Activated naive CD4-positive, alpha-beta T cell treated with anti-CD3 and anti-CD28 coated beads, Interleukin-2, amount 50 U/mL, for 24 hours (primary cell): Measurements from ENCODE around the gene NR2C2AP.
"Not testable (repeated sequence)": the region's sequence is repeated elsewhere in the genome, so short reads cannot be mapped to it uniquely, and the experiment has no call there.

Experiments
- H3K27ac Mint-ChIP-seq: one replicate; pipeline ENCODE4 v1.8.0; 2021; ENCODE audit warnings: mild to moderate bottlenecking, mixed read lengths
- H3K27me3 Mint-ChIP-seq: one replicate; pipeline ENCODE4 v1.8.0; 2021; ENCODE audit warnings: mixed read lengths
- H3K36me3 Mint-ChIP-seq: one replicate; pipeline ENCODE4 v1.8.0; 2021; ENCODE audit warnings: mixed read lengths
- H3K4me1 Mint-ChIP-seq: one replicate; pipeline ENCODE4 v1.8.0; 2021; ENCODE audit warnings: mixed read lengths
- H3K4me3 Mint-ChIP-seq: one replicate; pipeline ENCODE4 v1.8.0; 2021; ENCODE audit warnings: mild to moderate bottlenecking, mixed read lengths
- H3K9me3 Mint-ChIP-seq: one replicate; pipeline ENCODE4 v1.8.0; 2021; ENCODE audit warnings: mixed read lengths

Gene NR2C2AP

GRCh38 chr19:19224150-19224851 lies 21.1 kb upstream of the NR2C2AP start:
- no peaks in the 10 kb centered on the region for H3K9me3 Mint-ChIP-seq
- H3K4me1 Mint-ChIP-seq, result peaks cover 4% of the 10 kb centered on the region
- H3K4me3 Mint-ChIP-seq, result peak overlapping the region; percentile 42
- no peak overlapping the region for H3K27ac Mint-ChIP-seq
- H3K27me3 Mint-ChIP-seq, result peaks cover 5% of the 10 kb centered on the region
- no peaks in the 10 kb centered on the region for H3K36me3 Mint-ChIP-seq

- Mint-ChIP-seq H3K4me3 (no peak overlapping the region), H3K9me3 (no peaks in the 10 kb centered on the region), H3K36me3 (no peaks in the 10 kb centered on the region), H3K27me3 (peaks cover 4% of the 10 kb centered on the region), H3K4me1 (peaks cover 4% of the 10 kb centered on the region), H3K27ac (no peak overlapping the region)
These were observed 20.4 kb upstream of the NR2C2AP start for GRCh38 chr19:19223636-19224035.

GRCh38 chr19:19223060-19223459 lies 19.8 kb upstream of the NR2C2AP start:
- Mint-ChIP-seq H3K27me3 (peaks cover 3% of the 10 kb centered on the region), H3K36me3 (no peaks in the 10 kb centered on the region), H3K4me3 (no peak overlapping the region), H3K4me1 (peaks cover 4% of the 10 kb centered on the region), H3K27ac (no peak overlapping the region), H3K9me3 (no peaks in the 10 kb centered on the region)

- not testable (repeated sequence) for H3K27ac Mint-ChIP-seq, H3K4me1 Mint-ChIP-seq, H3K36me3 Mint-ChIP-seq, H3K27me3 Mint-ChIP-seq, H3K9me3 Mint-ChIP-seq, H3K4me3 Mint-ChIP-seq
These were observed 17.8 kb upstream of the NR2C2AP start for GRCh38 chr19:19221000-19221399.

GRCh38 chr19:19218911-19219310 lies 15.7 kb upstream of the NR2C2AP start:
- Mint-ChIP-seq H3K4me1 (peaks cover 4% of the 10 kb centered on the region), H3K36me3 (no peaks in the 10 kb centered on the region), H3K27me3 (peaks cover 17% of the 10 kb centered on the region), H3K27ac (no peak overlapping the region), H3K9me3 (no peaks in the 10 kb centered on the region), H3K4me3 (no peak overlapping the region)

- no peaks in the 10 kb centered on the region for H3K9me3 Mint-ChIP-seq
These were observed 13.9 kb upstream of the NR2C2AP start for GRCh38 chr19:19217099-19217498.

GRCh38 chr19:19215792-19216191 lies 12.6 kb upstream of the NR2C2AP start:
- Mint-ChIP-seq H3K9me3 (no peaks in the 10 kb centered on the region), H3K4me3 (no peak overlapping the region), H3K27ac (no peak overlapping the region), H3K4me1 (peaks cover 7% of the 10 kb centered on the region), H3K36me3 (no peaks in the 10 kb centered on the region), H3K27me3 (peaks cover 33% of the 10 kb centered on the region)

More at GRCh38 chr19:19217099-19217498, 13.9 kb upstream of the NR2C2AP start:
- peaks cover 27% of the 10 kb centered on the region for H3K27me3 Mint-ChIP-seq
- no peak overlapping the region for H3K4me3 Mint-ChIP-seq
- H3K27ac Mint-ChIP-seq, result no peak overlapping the region
- H3K4me1 Mint-ChIP-seq, result peaks cover 7% of the 10 kb centered on the region
- H3K36me3 Mint-ChIP-seq, result no peaks in the 10 kb centered on the region

- no peak overlapping the region for H3K4me3 Mint-ChIP-seq
- no peaks in the 10 kb centered on the region for H3K9me3 Mint-ChIP-seq
These were observed 11.7 kb upstream of the NR2C2AP start for GRCh38 chr19:19214892-19215291.

GRCh38 chr19:19214159-19214490 lies 10.9 kb upstream of the NR2C2AP start:
- H3K4me3 Mint-ChIP-seq, result no peak overlapping the region
- peaks cover 37% of the 10 kb centered on the region for H3K27me3 Mint-ChIP-seq
- H3K27ac Mint-ChIP-seq, result no peak overlapping the region
- H3K9me3 Mint-ChIP-seq, result no peaks in the 10 kb centered on the region
- H3K36me3 Mint-ChIP-seq, result no peaks in the 10 kb centered on the region
- peaks cover 7% of the 10 kb centered on the region for H3K4me1 Mint-ChIP-seq

More at GRCh38 chr19:19214892-19215291, 11.7 kb upstream of the NR2C2AP start:
- H3K36me3 Mint-ChIP-seq, result no peaks in the 10 kb centered on the region
- no peak overlapping the region for H3K27ac Mint-ChIP-seq
- peaks cover 35% of the 10 kb centered on the region for H3K27me3 Mint-ChIP-seq
- peaks cover 7% of the 10 kb centered on the region for H3K4me1 Mint-ChIP-seq

GRCh38 chr19:19213426-19214158 lies 10.4 kb upstream of the NR2C2AP start:
- no peak overlapping the region for H3K27ac Mint-ChIP-seq
- H3K9me3 Mint-ChIP-seq, result no peaks in the 10 kb centered on the region
- peaks cover 7% of the 10 kb centered on the region for H3K4me1 Mint-ChIP-seq
- no peaks in the 10 kb centered on the region for H3K36me3 Mint-ChIP-seq
- no peak overlapping the region for H3K4me3 Mint-ChIP-seq
- peaks cover 37% of the 10 kb centered on the region for H3K27me3 Mint-ChIP-seq

GRCh38 chr19:19212916-19213315 lies 9.7 kb upstream of the NR2C2AP start:
- Mint-ChIP-seq H3K27ac (no peak overlapping the region), H3K27me3 (peaks cover 37% of the 10 kb centered on the region), H3K9me3 (no peaks in the 10 kb centered on the region), H3K4me3 (no peak overlapping the region), H3K4me1 (peaks cover 7% of the 10 kb centered on the region), H3K36me3 (no peaks in the 10 kb centered on the region)

- peaks cover 19% of the 10 kb centered on the region for H3K4me1 Mint-ChIP-seq
- peaks cover 33% of the 10 kb centered on the region for H3K27me3 Mint-ChIP-seq
- no peak within 1 kb of the TSS for H3K27ac Mint-ChIP-seq
- no peaks in the 10 kb centered on the region for H3K9me3 Mint-ChIP-seq
- H3K4me3 Mint-ChIP-seq, result no peak within 1 kb of the TSS
- no peaks in the 10 kb centered on the region for H3K36me3 Mint-ChIP-seq
These were observed 8.5 kb upstream of the NR2C2AP start, which contains the start of gene NCAN for GRCh38 chr19:19211499-19212420. Gene NCAN, plus strand, starts transcription at chr19:19211958. Its CDS starts 4,996 bp downstream, at chr19:19216954.

- Mint-ChIP-seq H3K36me3 (no peaks in the 10 kb centered on the region), H3K9me3 (no peaks in the 10 kb centered on the region), H3K27me3 (peaks cover 25% of the 10 kb centered on the region), H3K4me1 (peaks cover 21% of the 10 kb centered on the region), H3K4me3 (no peak overlapping the region), H3K27ac (no peak overlapping the region)
These were observed 6.2 kb upstream of the NR2C2AP start for GRCh38 chr19:19209372-19209771.

GRCh38 chr19:19207637-19208572 lies 4.7 kb upstream of the NR2C2AP start:
- no peak overlapping the region for H3K27ac Mint-ChIP-seq
- H3K9me3 Mint-ChIP-seq, result no peaks in the 10 kb centered on the region
- H3K4me3 Mint-ChIP-seq, result no peak overlapping the region
- H3K27me3 Mint-ChIP-seq, result peaks cover 12% of the 10 kb centered on the region
- H3K36me3 Mint-ChIP-seq, result no peaks in the 10 kb centered on the region
- H3K4me1 Mint-ChIP-seq, result peaks cover 23% of the 10 kb centered on the region

GRCh38 chr19:19206938-19207337 lies 3.7 kb upstream of the NR2C2AP start:
- H3K36me3 Mint-ChIP-seq, result no peaks in the 10 kb centered on the region
- H3K27me3 Mint-ChIP-seq, result peaks cover 10% of the 10 kb centered on the region
- H3K4me3 Mint-ChIP-seq, result no peak overlapping the region
- peaks cover 29% of the 10 kb centered on the region for H3K4me1 Mint-ChIP-seq
- H3K9me3 Mint-ChIP-seq, result no peaks in the 10 kb centered on the region
- no peak overlapping the region for H3K27ac Mint-ChIP-seq
